ENCODE data around the gene MACROD2. TPM values are rescaled to one million over a fixed set of nuclear protein-coding genes. Genes with fewer than 3 reads are reported as not detected.

Gene MACROD2
- total RNA-seq, 1 experiment from 2014 or later = 1.6 TPM

DNA sequence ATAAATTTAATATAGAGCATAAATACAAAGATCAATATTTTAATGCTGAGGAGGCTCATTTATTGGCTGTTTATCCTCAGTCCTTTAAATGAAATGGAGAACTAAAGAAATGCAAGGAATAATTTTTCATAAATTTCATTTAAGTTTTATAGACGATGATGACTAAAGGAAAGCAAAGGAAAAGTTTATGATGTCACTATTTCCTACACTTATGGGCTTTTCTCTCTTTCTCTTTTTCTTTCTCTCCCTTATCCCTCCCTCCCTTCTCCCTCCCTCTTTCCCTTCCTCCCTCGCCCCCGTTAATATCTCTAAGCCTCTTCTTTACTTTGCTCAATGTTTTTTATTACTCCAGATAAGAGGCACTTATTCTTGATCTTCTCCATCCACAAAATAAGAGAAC, 1231.8 kb downstream of the MACROD2 start:
- Histone ChIP-seq H4K5ac (ENCODE audit: insufficient read length, low read depth, low read length) (no peak overlapping the region), H2AFZ (ENCODE audit: low read length) (no peak overlapping the region), H3K9ac (ENCODE audit: extremely low read depth, insufficient read length, low read length) (no peak overlapping the region), H3T11ph (ENCODE audit: low read length) (no peak overlapping the region), H3K56ac (ENCODE audit: insufficient read length, low read depth, low read length) (no peak overlapping the region), H3K9me3 (ENCODE audit: control insufficient read depth, low read depth, low read length) (no peaks in the 10 kb centered on the region), H2BK20ac (ENCODE audit: low read depth, low read length, poor library complexity, severe bottlenecking) (no peak overlapping the region), H3K27me3 (ENCODE audit: insufficient read depth, low read length) (no peaks in the 10 kb centered on the region), H3K14ac (ENCODE audit: insufficient read depth, low read length) (no peak overlapping the region), H3K23ac (ENCODE audit: insufficient read length, low read depth, low read length) (no peak overlapping the region), H3K79me1 (ENCODE audit: insufficient read depth, low read depth, low read length, poor library complexity, severe bottlenecking) (no peaks in the 10 kb centered on the region), H3K23me2 (ENCODE audit: insufficient read length, low read depth, low read length, poor library complexity, severe bottlenecking) (no peaks in the 10 kb centered on the region), H2BK15ac (ENCODE audit: low read depth, low read length) (no peak overlapping the region), H3K18ac (ENCODE audit: insufficient read length, low read depth, low read length) (no peak overlapping the region), H3K4ac (ENCODE audit: low read depth, low read length) (no peak overlapping the region), H2BK12ac (ENCODE audit: insufficient read length, low read depth, low read length) (no peak overlapping the region), H3K79me2 (ENCODE audit: insufficient read depth, low read length) (no peaks in the 10 kb centered on the region), H3K27ac (ENCODE audit: insufficient read length, low read depth, low read length) (no peak overlapping the region), H2BK120ac (ENCODE audit: low read depth, low read length, poor library complexity, severe bottlenecking) (no peak overlapping the region), H3K4me1 (ENCODE audit: insufficient read depth, low read length) (peaks cover 3% of the 10 kb centered on the region; the same call in 1 of the 2 replicates), H2BK5ac (ENCODE audit: insufficient read length, low read length) (no peak overlapping the region), H4K8ac (replicated peaks; ENCODE audit: insufficient read length, low read depth, low read length) (no peak overlapping the region), H3K4me2 (ENCODE audit: insufficient read depth, insufficient read length, low read length) (no peak overlapping the region), H4K20me1 (ENCODE audit: control insufficient read depth, insufficient read depth, insufficient read length) (no peaks in the 10 kb centered on the region), H2AK5ac (ENCODE audit: insufficient read length, low read length) (no peak overlapping the region), H4K91ac (ENCODE audit: insufficient read length, low read depth, low read length) (no peak overlapping the region)
- no peak overlapping the region for H3K4me3 Mint-ChIP-seq
- TF ChIP-seq, protein P1, sequence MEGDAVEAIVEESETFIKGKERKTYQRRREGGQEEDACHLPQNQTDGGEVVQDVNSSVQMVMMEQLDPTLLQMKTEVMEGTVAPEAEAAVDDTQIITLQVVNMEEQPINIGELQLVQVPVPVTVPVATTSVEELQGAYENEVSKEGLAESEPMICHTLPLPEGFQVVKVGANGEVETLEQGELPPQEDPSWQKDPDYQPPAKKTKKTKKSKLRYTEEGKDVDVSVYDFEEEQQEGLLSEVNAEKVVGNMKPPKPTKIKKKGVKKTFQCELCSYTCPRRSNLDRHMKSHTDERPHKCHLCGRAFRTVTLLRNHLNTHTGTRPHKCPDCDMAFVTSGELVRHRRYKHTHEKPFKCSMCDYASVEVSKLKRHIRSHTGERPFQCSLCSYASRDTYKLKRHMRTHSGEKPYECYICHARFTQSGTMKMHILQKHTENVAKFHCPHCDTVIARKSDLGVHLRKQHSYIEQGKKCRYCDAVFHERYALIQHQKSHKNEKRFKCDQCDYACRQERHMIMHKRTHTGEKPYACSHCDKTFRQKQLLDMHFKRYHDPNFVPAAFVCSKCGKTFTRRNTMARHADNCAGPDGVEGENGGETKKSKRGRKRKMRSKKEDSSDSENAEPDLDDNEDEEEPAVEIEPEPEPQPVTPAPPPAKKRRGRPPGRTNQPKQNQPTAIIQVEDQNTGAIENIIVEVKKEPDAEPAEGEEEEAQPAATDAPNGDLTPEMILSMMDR (conservative IDR thresholded peaks at IDR 0.05) = no peak
- H3K27ac Mint-ChIP-seq = no peak overlapping the region
- H3K4me1 Mint-ChIP-seq = peaks cover 10% of the 10 kb centered on the region in 2 experiments
- peaks cover 0 to 8% (median 0%) of the 10 kb centered on the region in 3 experiments; a peak in 2 of 7 replicates for H3K36me3 Mint-ChIP-seq (ENCODE audit: insufficient read depth in 1 of 3, low read depth in 3 of 3)
- no peak for DNase-seq
- no peaks in the 10 kb centered on the region for H3K27me3 Mint-ChIP-seq (ENCODE audit: low read depth)
- 100% methylated on average over 2 of the region's 3 CpGs for WGBS (ENCODE audit: extremely low coverage, insufficient read length, low lambda C conversion rate)
- H3K9me3 Mint-ChIP-seq = peaks cover 6 to 7% of the 10 kb centered on the region in 2 experiments; a peak in 4 of 5 replicates

All from H9 (cell line).